ENCODE measurements around the gene TGM3. TPM values are rescaled to one million over a fixed set of nuclear protein-coding genes. Genes with fewer than 3 reads are reported as not detected.

Gene TGM3
- total RNA-seq, 1 donor from 2014 or later: not detected

DNA sequence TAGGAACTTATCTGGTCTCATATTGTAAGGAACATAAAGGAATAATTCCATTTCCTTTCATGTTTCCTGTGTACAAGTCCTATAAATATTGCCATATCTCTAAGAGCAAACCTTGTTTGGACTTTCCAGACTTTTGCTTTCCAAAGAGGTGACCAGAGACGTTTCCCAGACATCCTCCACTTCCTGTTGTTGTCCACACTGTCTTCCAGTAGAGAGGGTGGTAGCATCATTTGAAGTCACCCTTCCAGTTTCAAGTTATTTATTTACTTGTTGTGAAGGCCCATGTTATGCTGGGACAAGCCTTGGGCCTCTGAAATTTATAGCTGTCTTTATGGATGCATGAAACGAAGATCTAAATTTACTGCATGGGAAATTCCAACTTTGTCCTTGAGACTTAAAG lies 10.6 kb upstream of the TGM3 start:
- no peak for DNase-seq (ENCODE audit: low spot score)

DNA sequence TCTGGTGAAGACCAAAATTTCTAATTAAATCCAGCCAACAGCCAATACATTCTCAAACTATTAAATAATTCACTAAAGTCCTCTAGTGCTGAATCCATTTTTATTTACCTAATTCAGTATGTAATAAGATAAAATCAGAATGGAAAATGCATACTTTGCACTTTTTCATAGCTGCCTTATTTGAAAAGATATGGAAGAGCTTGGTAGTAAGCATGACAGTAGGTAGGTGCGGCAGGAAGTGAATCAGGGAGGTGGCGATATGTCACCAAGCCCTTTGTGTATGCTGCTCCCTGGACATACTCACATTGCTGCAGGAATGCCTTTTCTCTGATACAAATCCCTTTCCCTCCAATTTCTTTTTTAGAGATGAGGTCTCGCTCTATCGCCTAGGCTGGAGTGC lies 10.2 kb upstream of the TGM3 start:
- no peak for DNase-seq (ENCODE audit: low spot score)

DNA sequence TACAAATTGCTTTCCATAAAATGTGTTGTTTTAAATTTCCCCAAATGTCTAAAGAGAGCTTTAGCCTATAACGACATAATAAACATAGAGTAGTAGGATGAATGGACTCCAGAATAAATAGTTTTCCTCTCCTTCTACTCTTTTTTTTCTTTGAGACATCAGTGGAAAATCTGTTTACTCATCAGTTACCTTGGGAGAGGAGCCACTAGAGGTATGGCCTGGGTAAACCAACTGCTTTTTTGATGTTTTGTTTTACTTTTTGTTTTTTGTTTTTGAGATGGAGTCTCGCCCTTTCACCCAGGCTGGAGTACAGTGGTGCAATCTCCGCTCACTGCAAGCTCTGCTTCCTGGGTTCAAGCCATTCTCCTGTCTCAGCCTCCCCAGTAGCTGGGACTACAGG lies 8.3 kb upstream of the TGM3 start:
- DNase-seq (ENCODE audit: low spot score): no peak

DNA sequence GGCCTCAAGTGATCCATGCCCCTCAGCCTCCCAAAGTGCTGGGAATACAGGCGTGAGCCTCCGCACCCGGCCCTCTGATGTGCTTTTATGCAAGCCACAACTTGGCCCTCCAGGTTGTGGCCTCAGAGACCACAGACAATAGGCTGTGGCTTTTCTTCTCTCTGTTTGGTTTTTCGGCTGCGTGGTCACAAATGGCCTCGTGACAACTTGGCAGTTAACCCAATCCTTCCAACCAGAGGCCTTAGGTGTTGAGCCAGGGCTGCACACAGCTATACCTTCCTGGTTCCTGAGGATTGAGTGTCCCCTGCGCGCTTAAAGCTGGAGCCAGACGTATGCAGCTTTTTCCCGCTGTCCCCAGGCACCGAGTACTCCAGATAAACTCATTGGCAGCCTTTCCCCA lies 6.3 kb upstream of the TGM3 start:
- no peak for DNase-seq (ENCODE audit: low spot score)

DNA sequence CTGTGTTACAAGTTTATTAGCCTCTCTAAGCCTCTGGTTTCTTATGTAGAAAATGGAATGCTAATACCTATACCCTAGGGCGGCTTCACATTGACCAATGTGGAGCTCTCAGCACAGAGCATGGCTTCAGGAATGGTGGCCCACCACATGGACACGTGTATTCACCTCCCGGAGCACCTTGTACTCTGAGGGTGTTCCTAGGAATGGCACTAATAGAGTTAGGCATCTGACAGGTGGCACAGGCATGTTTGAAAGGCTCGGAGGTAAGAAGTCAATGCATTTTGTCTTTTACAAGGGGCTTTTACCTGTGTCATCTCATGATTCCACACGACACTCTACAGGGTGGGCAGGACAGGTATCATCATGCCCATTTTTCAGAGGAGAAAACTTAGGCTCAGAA lies 5.3 kb upstream of the TGM3 start:
- DNase-seq (ENCODE audit: low spot score): no peak

DNA sequence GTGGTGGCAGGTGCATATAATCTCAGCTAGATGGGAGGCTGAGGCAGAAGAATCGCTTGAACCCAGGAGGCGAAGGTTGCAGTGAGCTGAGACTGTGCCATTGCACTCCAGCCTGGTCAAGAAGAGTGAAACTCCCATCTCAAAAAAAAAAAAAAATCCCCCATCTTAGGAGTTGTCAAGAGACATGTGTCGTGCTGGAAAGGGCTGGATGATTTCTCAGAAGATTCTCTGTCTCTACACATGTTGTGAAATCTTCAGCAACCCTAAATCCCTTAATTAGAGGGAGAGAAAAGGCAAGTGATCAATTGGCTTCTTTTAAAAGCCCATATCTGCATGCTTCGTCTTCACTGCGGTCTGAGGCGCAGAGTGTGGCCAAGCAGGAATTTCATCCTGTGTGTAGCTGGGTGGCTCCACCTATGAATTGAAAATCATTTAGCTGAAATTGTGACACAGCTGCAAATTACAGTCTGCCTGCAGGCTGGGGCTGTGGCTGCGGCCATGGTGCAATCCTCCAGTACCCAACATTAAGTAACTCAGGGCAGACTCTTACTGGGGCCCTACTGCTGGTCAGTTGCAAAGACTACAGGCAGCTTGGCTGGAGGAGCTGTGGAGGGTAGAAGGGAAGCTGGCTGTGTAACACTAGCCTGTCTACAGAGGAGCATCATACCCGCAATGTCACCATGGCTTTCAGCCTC lies 3.2 kb upstream of the TGM3 start:
- DNase-seq (ENCODE audit: low spot score): no peak

DNA sequence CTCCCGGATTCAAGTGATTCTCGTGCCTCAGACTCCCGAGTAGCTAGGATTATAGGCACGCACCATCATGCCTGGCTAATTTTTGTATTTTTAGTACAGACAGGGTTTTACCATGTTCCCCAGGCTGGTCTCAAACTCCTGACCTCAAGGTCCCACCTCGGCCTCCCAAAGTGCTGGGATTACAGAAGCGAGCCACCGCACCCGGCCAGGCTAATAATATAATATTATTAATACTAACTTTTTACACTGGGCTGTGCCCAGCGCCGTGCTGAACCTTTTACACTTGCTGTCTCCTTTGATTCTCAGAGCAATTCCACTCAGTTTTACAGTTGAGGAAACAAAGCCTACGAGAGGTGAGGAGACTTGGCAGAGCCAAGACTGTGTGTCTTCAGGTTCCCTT lies 2.3 kb upstream of the TGM3 start:
- DNase-seq (ENCODE audit: low spot score): no peak

DNA sequence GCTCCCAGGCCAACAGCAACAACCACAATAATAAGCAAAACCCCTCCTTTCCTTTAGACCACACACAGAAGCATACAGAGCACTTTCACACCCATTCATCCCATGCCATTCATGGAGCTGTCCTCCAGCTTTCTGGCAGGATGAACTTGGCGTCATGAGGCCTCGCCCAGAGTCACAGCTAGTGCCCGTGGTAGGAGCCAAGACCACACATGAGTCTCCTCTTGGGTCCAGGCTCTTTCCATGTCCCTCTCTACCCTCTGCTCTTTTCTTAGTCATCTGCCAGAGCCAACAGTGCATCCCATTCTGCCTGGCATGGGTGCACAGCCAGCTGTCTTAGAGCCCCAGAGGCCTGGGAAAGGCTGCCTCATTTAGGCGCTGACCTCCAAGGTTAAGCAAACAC lies 1.8 kb upstream of the TGM3 start:
- DNase-seq (ENCODE audit: low spot score): no peak

DNA sequence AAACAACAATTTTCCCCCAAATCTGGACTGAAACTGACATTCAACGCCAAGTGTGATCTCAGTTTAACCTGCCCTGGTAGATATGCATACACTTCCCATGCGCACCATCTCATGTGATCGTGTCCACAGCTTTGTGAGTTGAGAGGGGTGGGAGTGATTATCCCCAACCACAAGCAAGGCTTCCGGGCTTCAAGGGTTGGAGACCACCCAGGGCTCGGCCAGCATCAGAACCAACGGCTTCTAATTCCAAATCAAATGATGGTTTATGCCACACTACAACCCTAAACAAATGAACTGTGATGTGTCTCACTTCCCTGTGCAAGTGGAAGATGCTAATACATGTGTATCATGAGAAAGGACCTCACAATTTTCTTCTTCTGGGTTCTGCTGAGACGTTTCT lies 515 bp upstream of the TGM3 start:
- DNase-seq (ENCODE audit: low spot score): no peak

DNA sequence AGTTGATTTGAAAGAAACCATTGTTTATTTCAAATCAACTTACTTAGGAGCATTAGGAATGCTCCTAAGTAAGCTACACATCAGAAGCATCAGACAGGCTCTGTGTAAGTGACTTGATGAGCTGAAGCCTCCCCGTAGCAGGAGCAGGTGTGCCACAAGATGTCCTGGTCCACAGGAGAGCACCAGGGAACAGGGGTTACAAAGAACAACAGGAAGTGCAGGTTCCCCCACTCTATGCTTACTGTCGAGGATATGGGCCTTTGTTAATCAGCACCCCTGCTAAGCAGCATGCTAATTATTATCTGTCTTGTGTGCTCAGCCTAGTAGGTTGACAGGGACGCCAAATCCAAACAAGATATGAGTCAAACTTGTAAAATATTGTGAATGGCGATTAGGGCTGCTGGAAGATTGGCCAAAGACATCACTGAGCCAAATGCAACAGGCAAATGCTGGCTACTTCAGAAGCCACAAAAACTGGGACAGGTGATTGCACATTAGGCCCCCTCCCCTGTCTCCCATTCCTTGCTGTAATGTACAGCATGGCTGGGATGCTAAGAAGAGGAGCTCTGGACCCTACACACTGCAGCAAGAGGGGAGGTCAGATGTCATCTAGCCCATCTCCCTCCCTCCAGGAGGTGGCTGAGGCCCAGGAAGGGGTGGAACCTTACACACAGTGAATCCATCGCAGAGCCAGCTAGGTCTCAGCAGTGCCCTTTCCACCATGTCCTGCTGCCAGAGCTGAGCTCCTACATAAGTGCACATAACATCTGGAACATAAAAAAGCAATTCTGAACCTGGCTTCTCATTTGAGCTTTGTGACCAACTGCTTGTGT lies 939 bp downstream of the TGM3 start:
- no peak for DNase-seq (ENCODE audit: low spot score)

DNA sequence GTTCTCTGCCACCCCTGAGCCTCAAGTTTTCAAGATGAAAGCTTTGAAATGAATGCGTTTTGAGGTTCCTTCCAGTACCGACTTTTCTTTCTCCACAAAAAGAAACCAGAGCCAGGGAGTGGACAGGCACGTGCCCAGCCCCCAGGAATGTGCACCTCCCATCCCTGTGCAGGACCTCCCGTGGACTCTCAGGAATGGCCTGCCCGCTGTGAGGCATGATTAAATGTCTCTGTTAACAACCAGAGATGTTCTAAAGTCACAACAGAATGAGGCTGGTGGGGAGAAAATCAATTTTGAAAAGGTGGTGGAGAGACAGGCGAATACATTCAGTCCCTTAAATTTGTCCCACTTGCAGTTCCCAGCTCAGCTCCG lies 1.5 kb downstream of the TGM3 start:
- DNase-seq (ENCODE audit: low spot score): no peak

DNA sequence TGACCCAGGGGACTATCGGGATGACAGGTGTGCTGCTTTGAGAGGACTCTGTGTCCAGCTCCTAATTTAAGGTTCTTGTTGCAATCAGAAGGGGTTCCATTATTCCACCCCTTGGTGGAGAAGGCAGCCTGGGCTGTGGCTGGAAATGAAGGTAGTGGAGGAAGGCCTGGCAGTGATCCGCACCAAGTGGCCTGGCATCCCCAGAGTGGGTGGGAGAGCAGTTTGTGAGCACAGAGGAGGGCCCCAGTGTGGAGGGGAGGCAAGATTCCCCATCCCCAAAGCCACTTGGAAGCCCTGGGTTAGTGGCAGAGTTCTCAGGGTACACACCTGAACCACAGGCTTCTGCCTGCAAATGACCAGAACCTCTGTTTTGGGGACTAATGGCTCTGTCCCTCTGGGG lies 2.3 kb downstream of the TGM3 start:
- no peak for DNase-seq (ENCODE audit: low spot score)

DNA sequence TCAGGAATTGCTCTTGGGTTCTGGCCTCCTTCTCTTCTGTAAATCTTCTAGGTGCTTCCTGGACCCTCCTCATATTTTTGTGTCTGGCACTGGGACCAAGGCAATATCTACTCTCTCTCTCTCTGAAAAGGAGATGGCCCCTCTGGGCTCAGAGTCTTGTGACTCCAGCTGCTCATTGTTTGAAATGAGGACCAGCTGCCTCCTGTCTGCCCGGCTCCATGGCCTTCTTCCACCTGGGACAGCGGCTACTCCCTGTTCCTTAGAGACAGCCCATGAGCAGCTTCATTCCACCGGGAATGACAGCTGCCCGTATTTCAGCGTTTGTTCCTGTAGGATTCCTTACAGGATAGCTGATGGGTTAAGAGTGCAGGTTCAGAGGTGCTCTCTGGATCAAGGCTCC lies 2.9 kb downstream of the TGM3 start:
- no peak for DNase-seq (ENCODE audit: low spot score)

DNA sequence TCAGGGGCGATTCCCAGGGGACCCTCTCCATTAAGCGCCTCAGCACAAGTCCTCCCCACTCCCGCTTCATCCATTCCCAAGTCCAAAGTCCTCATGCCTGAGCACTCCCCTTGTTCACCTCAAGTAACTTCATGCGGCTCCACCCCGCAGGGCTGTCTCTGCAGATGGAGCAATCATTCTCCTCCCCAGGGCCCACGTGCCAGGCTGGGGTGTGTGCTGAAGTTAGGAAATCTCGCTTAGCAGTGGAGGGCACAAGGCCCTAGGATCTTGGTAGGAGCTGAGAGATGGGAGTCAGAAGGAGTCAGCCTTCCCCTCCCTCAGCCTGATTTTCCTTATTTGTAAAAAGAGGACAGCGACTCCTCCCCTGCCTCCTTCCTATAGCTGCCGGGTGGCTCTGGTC lies 3.5 kb downstream of the TGM3 start:
- DNase-seq (ENCODE audit: low spot score): no peak

DNA sequence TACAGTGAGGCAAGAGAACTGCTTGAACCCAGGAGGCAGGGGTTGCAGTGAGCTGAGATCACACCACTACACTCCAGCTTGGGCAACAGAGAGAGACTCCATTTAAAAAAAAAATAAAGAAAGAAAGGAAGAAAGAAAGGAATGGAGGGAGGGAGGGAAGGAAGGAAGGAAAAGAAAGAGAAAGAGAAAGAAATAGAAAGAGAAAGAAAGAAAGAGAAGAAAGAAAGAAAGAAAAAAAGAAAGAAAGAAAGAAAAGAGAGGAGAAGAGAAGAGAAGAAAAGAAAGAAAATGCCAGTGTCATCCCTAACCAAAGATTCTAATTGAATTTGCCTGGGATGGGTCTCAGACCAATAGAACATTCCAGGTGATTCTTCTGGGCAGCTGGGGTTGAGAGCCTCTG lies 4.2 kb downstream of the TGM3 start:
- DNase-seq (ENCODE audit: low spot score): no peak

DNA sequence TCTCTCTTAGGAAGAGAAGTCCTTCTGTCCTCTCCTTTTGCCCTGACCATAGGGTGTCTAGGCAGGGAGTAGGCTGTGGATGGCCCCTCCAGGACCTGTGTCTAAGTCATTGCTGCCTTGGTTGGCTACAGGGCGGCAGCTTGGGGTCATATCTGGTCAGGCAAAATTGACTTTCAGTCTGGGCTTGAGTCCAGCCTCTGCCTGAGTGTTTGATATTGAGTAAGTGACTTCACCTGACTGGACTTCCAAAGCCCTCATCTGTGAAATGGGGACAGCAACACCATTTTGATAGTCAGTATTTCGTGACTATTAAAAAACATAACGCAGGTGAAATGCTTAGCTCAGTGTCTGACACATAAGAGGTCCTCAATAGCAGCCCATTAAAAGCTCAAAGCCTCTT lies 4.6 kb downstream of the TGM3 start:
- no peak for DNase-seq (ENCODE audit: low spot score)

DNA sequence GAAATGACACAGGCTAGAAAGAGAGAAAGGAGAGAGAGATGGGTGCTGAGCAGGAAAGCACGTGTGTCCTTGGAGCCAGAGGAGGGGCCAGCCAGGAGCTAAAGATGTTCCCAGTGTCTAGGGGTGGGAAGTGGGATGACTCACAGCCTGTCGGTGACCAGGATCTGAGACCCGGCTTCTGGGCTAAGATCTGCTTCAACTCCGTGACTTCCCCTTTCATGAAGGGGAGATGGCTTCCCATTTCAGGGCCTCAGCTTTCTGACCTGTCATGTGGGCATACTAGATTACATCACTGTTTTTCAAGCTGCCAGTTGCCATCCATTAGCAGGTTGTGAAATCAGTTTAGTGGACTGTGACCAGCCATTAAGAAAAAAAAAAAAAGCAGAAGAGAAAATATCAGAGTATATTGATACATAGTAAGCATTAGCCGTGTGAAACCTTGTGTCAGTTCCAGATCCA lies 5.4 kb downstream of the TGM3 start:
- DNase-seq (ENCODE audit: low spot score): peak; percentile 47

DNA sequence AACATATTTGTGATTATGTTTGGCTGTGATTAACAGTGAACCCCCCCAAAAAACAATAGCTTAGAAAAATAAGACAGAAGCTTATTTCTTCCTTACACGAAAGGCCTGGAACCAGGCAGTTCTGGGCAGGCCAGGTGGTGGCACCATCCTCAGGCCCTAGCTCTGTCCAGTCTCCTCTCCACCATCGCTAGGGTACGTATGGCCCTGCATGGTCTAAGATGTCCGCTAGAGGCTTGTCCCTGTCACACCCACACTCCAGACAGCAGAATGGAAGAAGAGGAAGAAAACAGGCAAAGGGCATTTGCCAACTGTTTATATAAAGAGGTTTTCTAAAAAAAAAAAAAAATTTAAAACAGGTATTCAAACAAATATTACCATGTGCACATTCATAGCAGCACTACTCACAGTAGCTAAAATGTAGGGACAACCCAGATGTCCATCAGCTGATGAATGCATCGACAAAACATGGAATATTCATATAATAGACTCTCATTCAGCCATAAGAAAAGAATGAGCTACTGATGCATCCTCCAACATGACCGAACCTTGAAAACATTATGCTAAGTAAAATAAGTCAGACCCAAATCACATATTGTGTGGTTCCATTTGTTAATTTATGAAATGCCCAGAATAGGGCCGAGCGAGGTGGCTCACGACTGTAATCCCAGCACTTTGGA lies 6.7 kb downstream of the TGM3 start:
- no peak for DNase-seq (ENCODE audit: low spot score)

DNA sequence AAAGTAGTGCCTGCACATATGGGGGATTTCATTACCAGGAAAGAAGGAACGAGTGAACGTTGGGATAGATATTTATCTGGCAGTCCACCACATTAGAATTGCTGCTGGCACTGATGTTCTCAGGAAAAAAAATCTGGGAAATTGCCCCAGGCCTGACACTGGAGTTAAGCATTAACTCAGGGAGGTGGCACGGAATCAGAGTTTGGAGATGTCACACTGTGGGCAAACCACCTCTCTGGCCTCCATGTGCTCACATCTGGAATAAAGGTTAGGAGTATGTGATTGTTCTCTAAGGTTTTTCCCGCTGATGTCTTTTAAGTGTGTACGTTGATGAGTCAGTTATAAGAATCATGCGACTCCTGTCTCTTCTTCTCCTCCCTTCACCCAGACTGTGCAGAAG lies 7.9 kb downstream of the TGM3 start:
- no peak for DNase-seq (ENCODE audit: low spot score)

DNA sequence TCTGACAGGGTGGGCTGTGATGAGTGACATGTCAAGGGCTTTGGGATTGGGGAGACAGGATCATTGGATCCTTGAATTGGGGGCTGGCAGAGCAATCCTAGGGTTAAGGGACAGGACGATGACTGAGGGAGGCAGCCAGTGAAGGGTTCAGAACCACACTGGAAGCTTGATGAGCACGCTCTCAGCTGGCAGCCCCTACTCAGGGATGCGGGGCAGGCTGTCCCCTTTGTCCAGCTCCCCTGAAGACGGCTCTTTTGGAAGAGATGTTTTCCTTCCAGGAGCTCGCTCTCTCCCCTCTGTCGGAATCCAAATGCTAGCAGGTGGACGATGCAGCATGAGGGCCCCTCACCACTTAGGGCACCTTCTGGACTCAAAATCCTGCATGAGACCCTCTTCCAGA lies 8.4 kb downstream of the TGM3 start:
- DNase-seq (ENCODE audit: low spot score): no peak

DNA sequence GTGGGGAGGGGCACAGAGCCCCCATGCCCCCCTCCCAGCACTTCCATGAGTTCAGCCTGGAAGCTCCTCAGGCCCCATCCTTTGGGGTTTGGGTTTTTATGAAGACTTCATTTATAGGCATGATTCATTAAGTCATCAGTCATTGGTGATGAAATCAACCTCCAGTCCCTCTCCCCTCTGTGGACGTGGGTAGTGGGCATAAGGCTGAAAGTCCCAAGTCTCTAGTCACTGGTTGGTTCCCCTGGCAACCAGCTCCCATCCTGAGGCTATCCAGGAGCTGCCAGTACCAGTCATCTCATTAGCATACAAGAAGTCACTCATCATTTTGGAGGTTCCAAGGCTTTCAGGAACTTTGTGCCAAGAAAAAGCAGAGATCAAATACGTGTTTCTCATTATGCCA lies 9.2 kb downstream of the TGM3 start:
- DNase-seq (ENCODE audit: low spot score): no peak

DNA sequence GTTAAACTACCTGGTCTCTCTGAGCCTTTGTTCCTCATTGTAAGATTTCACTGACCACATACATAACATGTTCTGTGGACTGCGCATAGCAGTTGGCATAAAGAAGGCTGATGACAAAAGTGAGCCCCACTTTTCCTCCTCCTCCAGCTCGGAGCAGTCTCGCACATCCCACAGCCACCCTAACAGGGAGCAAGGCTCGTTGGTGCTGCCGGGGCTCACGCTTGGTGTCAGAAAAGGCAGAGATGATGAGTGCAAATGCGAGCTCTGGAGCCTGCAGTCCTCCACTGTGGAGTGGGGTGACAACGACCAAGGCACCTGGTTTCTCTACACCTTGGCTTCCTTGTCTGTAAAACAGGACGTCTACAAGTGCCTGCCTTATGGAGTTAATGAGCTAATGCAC lies 9.7 kb downstream of the TGM3 start:
- DNase-seq (ENCODE audit: low spot score): no peak

DNA sequence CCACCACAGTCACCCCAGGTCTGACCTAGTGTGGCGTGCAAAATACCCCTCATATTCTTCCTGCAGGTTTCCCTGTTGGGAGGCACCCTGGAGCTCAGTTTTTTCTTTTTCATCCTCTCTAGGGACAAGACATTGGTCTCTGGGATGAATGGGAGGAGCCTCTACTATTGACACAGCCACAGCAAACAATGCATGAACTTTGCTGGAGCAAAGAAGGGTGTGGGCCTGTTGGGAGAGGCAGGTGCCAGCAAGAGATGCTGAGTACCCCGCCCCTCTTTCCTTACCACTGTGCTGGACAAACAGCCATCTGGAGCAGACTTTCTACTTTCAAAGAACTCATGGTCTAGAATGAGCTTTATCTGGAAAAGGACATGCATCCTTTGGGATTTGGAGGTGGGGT lies 10.1 kb downstream of the TGM3 start:
- no peak for DNase-seq (ENCODE audit: low spot score)

All from umbilical cord (tissue), 2 donors.